Mammary epithelial cell (primary cell): ENCODE measurements around the gene SLC6A4.

Experiments
- CTCF ChIP-seq, 2 donors: IDR thresholded peaks in 1 of 2; conservative IDR thresholded peaks in 1 of 2; 2 replicates each; pipeline ENCODE4 v1.5.1; 2011 to 2012; ENCODE audit warnings: inconsistent platforms in 2 of 2, low read length in 2 of 2, mild to moderate bottlenecking in 2 of 2, control low read depth in 1 of 2, low read depth in 1 of 2; ENCODE audit not compliant: insufficient read depth in 1 of 2; ENCODE audit errors: extremely low read depth in 1 of 2
- EZH2 ChIP-seq: IDR thresholded peaks from 2 replicates; pipeline ENCODE4 v1.6.1; 2012; ENCODE audit warnings: low read length, inconsistent platforms, borderline replicate concordance

DNA sequence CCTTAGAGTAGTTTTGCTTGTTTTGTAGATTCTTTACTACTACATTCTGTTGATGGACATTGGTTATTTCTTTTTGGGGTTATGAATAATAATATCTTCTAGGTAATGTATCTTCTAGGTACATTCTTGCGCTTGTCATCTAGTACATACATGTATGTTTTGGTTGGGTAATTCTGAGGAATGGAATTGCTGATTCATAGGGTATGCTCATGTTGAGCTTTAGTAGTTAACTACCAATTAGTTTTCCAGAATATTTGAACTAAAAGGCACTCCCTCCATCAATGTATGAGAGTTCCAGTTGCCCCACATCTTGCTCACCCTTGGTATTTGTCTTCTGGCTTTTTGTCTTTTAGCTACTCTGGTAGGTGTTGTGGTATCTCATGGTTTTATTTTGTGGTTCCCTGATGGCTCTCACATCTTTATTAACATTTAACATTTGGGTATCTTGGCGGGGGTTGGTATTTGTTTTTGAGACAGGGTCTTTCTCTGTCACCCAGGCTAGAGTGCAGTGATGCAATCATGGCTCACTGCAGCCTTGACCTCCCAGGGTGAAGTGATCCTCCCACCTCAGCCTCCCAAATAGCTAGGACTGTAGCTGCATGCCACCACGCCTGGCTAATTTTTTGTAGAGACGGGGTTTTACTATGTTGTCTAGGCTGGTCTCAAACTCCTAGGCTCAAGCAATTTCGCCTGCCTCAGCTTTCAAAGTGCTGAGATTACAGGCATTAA lies 47.1 kb downstream of the SLC6A4 start:
- TF ChIP-seq CTCF (conservative IDR thresholded peaks at IDR 0.05 in 1 of 2, IDR thresholded peaks at IDR 0.05 in 1 of 2; ENCODE audit: extremely low read depth in 1 of 2, insufficient read depth in 1 of 2, low read depth in 1 of 2, low read length in 2 of 2): no peak
- TF ChIP-seq EZH2: no peak
